GM12878 (cell line): ENCODE measurements around the gene FGR. TPM values are rescaled to one million over a fixed set of nuclear protein-coding genes. Genes with fewer than 3 reads are reported as not detected.

ENCODE experiments used
- BACH1 ChIP-seq: fragments of 450-650 bp; IDR thresholded peaks from 2 replicates; pipeline ENCODE4 v1.6.1; 2017; ENCODE audit warnings: mild to moderate bottlenecking, borderline replicate concordance
- BCL3 ChIP-seq: IDR thresholded peaks from 2 replicates; pipeline ENCODE4 v1.6.1; 2011; ENCODE audit warnings: borderline replicate concordance, low read depth, mild to moderate bottlenecking, moderate library complexity, low read length; ENCODE audit not compliant: insufficient read depth, poor library complexity, severe bottlenecking
- ESRRA ChIP-seq: IDR thresholded peaks from 2 replicates; pipeline ENCODE4 v1.6.1; 2012; ENCODE audit warnings: mild to moderate bottlenecking, low read length, improper control_type of control experiment
- FOXM1 ChIP-seq: IDR thresholded peaks from 2 replicates; pipeline ENCODE4 v1.6.1; 2012; ENCODE audit warnings: low read depth, mild to moderate bottlenecking, inconsistent platforms, low read length, moderate library complexity
- IKZF1 ChIP-seq: fragments of 450-650 bp; conservative IDR thresholded peaks from 2 replicates; pipeline ENCODE4 v1.6.1; 2017; ENCODE audit warnings: antibody characterized with exemption, mild to moderate bottlenecking
- MEF2B ChIP-seq: fragments of 450-650 bp; IDR thresholded peaks from 2 replicates; pipeline ENCODE4 v1.6.1; 2018; ENCODE audit warnings: mild to moderate bottlenecking, moderate library complexity; ENCODE audit not compliant: partially characterized antibody, poor library complexity, severe bottlenecking
- MYC ChIP-seq: IDR thresholded peaks from 2 replicates; pipeline ENCODE4 v1.6.1; 2011; ENCODE audit warnings: mild to moderate bottlenecking, low read length, moderate library complexity, inconsistent platforms; ENCODE audit not compliant: insufficient read depth, insufficient replicate concordance, insufficient read length, severe bottlenecking
- PML ChIP-seq: IDR thresholded peaks from 2 replicates; pipeline ENCODE4 v1.6.1; 2012; ENCODE audit warnings: low read length, inconsistent platforms
- RAD21 ChIP-seq: IDR thresholded peaks from 2 replicates; pipeline ENCODE4 v1.6.1; 2011; ENCODE audit warnings: mild to moderate bottlenecking, low read depth, low read length, moderate library complexity; ENCODE audit not compliant: insufficient read depth
- RAD51 ChIP-seq: fragments of 450-650 bp; IDR thresholded peaks from 2 replicates; pipeline ENCODE4 v1.6.1; 2016; ENCODE audit warnings: moderate library complexity, mild to moderate bottlenecking, inconsistent platforms
- RCOR1 ChIP-seq: conservative IDR thresholded peaks from 2 replicates; pipeline ENCODE4 v1.6.1; 2012; ENCODE audit warnings: low read depth, low read length, improper control_type of control experiment
- SMAD1 ChIP-seq: fragments of 450-650 bp; IDR thresholded peaks from 2 replicates; pipeline ENCODE4 v1.6.1; 2018; ENCODE audit warnings: mild to moderate bottlenecking, low read depth; ENCODE audit not compliant: partially characterized antibody
- SMC3 ChIP-seq: IDR thresholded peaks from 2 replicates; pipeline ENCODE4 v1.6.1; 2011; ENCODE audit warnings: low read length, improper control_type of control experiment, borderline replicate concordance
- SP1 ChIP-seq: IDR thresholded peaks from one replicate; pipeline ENCODE4 v1.6.1; 2011; ENCODE audit warnings: low read depth, low read length
- SUPT20H ChIP-seq: IDR thresholded peaks from 2 replicates; pipeline ENCODE4 v1.6.1; 2011; ENCODE audit warnings: low read depth, mild to moderate bottlenecking, low read length, moderate library complexity, borderline replicate concordance; ENCODE audit not compliant: control insufficient read depth
- YY1 ChIP-seq: IDR thresholded peaks from 2 replicates; pipeline ENCODE4 v1.6.1; 2011; ENCODE audit warnings: low read depth, mild to moderate bottlenecking, low read length
- ZBTB40 ChIP-seq: fragments of 450-650 bp; IDR thresholded peaks from 2 replicates; pipeline ENCODE4 v1.6.1; 2016; ENCODE audit warnings: mild to moderate bottlenecking, moderate library complexity, borderline replicate concordance
- ZNF207 ChIP-seq: fragments of 450-650 bp; IDR thresholded peaks from 2 replicates; pipeline ENCODE4 v1.6.1; 2014; ENCODE audit warnings: antibody characterized with exemption, mild to moderate bottlenecking, borderline replicate concordance
- ZNF687 ChIP-seq: fragments of 450-650 bp; IDR thresholded peaks from 2 replicates; pipeline ENCODE4 v1.6.1; 2017; ENCODE audit warnings: mild to moderate bottlenecking, moderate library complexity
- polyA plus RNA-seq, 11 experiments: library from polyadenylated mRNA; depleted of rRNA in 4 of 11; unstranded in 6 of 11; stranded (reverse) in 5 of 11; fragments of >200 nt; fragmentation: Nextera tagmentation in 4 of 11; fragmentation: Illumina TruSeq in 1 of 11; extraction: Ambion mirVana in 4 of 11; extraction: Trizol in 1 of 11; gene quantifications; 1 replicate in 1 of 11; 2 replicates in 10 of 11; pipeline versions ENCODE4 v1.2.1 to v1.2.3, GENCODE V29; 2011 to 2016; ENCODE audit warnings: inconsistent platforms in 2 of 11, missing spikeins in 2 of 11, low read depth in 1 of 11
- total RNA-seq, 4 experiments: library from RNA; depleted of rRNA in 3 of 4; stranded (reverse); fragments of >200 nt in 3 of 4; fragmentation: Illumina TruSeq in 1 of 4; extraction: Trizol in 1 of 4; gene quantifications; 2 replicates each; pipeline versions ENCODE4 v1.2.1 to v1.2.3, GENCODE V29; 2013 to 2021

FGR gene
- total and polyA plus RNA-seq, 10 of the 15 experiments (the other 5 are each of a cell fraction or from before 2014, with no cell fraction given) = 10.9 to 193 (median 74.7) TPM

- peak; percentile 45; the same call in 1 of the 2 replicates for TF ChIP-seq ZBTB40
- peak; percentile 62 for TF ChIP-seq BACH1
- no peak for TF ChIP-seq ESRRA
- no peak for TF ChIP-seq SUPT20H
- peak; percentile 78 for TF ChIP-seq SMAD1
- peak; percentile 4; the same call in 1 of the 2 replicates for TF ChIP-seq RAD21
- TF ChIP-seq ZNF207 = peak; percentile 19; the same call in 1 of the 2 replicates
- TF ChIP-seq FOXM1 = no peak
- TF ChIP-seq BCL3 = peak; percentile 65
- TF ChIP-seq IKZF1 = peak; percentile 99
- TF ChIP-seq PML = no peak
- TF ChIP-seq RCOR1 = 0 out of 2 replicates have a peak, but pooled peaks have one; percentile 67
- TF ChIP-seq YY1 = 0 out of 2 replicates have a peak, but pooled peaks have one; percentile 63
- no peak; the same call in 1 of the 2 replicates for TF ChIP-seq RAD51
- peak; percentile 97 for TF ChIP-seq MEF2B
- peak; percentile 87 for TF ChIP-seq ZNF687
- TF ChIP-seq SP1 = peak; percentile 58
- peak; percentile 6; the same call in 1 of the 2 replicates for TF ChIP-seq SMC3
- TF ChIP-seq MYC = no peak
Observed at GRCh38 chr1:27632387-27633297, 2.3 kb downstream of the FGR start (continued).
